Natural killer cell (primary cell): Measurements from ENCODE around the gene RXFP2. TPM values are rescaled to one million over a fixed set of nuclear protein-coding genes. Genes with fewer than 3 reads are reported as not detected.

Source experiments
- ATAC-seq, 3 donors: fragments of 150-1000 bp in 2 of 3; fragments of 200-7000 bp in 1 of 3; cut with Tn5 transposase; 1 replicate in 1 of 3; 2 replicates in 2 of 3; pipeline ENCODE4 v1.10.0; 2021; ENCODE audit warnings: mild to moderate bottlenecking in 2 of 3, moderate library complexity in 2 of 3
- DNase-seq, 2 donors: peaks; one replicate each; pipeline versions ENCODE4 v3.0.0 to v3.0.0-alpha.2; 2013 to 2021; ENCODE audit warnings: mixed read lengths in 1 of 2
- H3K27ac ChIP-seq: one replicate; pipeline ENCODE4 v1.5.1; 2013; ENCODE audit warnings: mild to moderate bottlenecking, low read length
- H3K27me3 ChIP-seq: one replicate; pipeline ENCODE4 v1.6.1; 2013; ENCODE audit warnings: low read length; ENCODE audit not compliant: control insufficient read depth, insufficient read depth
- H3K36me3 ChIP-seq: one replicate; pipeline ENCODE4 v1.6.1; 2013; ENCODE audit warnings: low read length; ENCODE audit not compliant: control insufficient read depth, insufficient read depth
- H3K4me1 ChIP-seq: one replicate; pipeline ENCODE4 v1.6.1; 2013; ENCODE audit warnings: low read length; ENCODE audit not compliant: control insufficient read depth, insufficient read depth
- H3K4me3 ChIP-seq: one replicate; pipeline ENCODE4 v1.5.1; 2013; ENCODE audit warnings: low read length
- H3K9me3 ChIP-seq: one replicate; pipeline ENCODE4 v1.6.1; 2013; ENCODE audit warnings: low read length; ENCODE audit not compliant: control insufficient read depth, insufficient read depth
- H3K27ac Mint-ChIP-seq, 2 donors: one replicate each; pipeline ENCODE4 v1.8.0; 2022; ENCODE audit warnings: mild to moderate bottlenecking in 2 of 2, mixed read lengths in 2 of 2, moderate library complexity in 1 of 2
- H3K27me3 Mint-ChIP-seq, 2 donors: one replicate each; pipeline ENCODE4 v1.8.0; 2022; ENCODE audit warnings: low read depth in 2 of 2, mixed read lengths in 2 of 2
- H3K36me3 Mint-ChIP-seq: one replicate; pipeline ENCODE4 v1.8.0; 2022; ENCODE audit warnings: mixed read lengths
- H3K4me1 Mint-ChIP-seq, 2 donors: one replicate each; pipeline ENCODE4 v1.8.0; 2022; ENCODE audit warnings: mixed read lengths in 2 of 2
- H3K4me3 Mint-ChIP-seq: one replicate; pipeline ENCODE4 v1.8.0; 2022; ENCODE audit warnings: mild to moderate bottlenecking, moderate library complexity, mixed read lengths
- H3K9me3 Mint-ChIP-seq, 2 donors: one replicate each; pipeline ENCODE4 v1.8.0; 2022; ENCODE audit warnings: mixed read lengths in 2 of 2
- CTCF ChIP-seq: fragments of 200-600 bp; IDR thresholded peaks from one replicate; pipeline ENCODE4 v1.8.0; 2022; ENCODE audit warnings: antibody characterized with exemption
- WGBS: methylation state at CpG from one replicate; pipeline ENCODE4 v1.1.7; 2013; ENCODE audit warnings: missing lambda C conversion rate; ENCODE audit not compliant: insufficient coverage; 5-methylcytosine and 5-hydroxymethylcytosine counted together
- intact Hi-C: fragments of 100-400 bp; cut with micrococcal nuclease; formaldehyde crosslinking; loops from one replicate; pipeline ENCODE4 v1.14.2; 2022
- total RNA-seq, 4 donors: library from RNA; stranded (reverse); fragments of 120-200 nt in 1 of 4; gene quantifications; one replicate each; pipeline versions ENCODE4 v1.2.3 to v1.2.4, GENCODE V29; 2013 to 2022

Gene RXFP2
- total RNA-seq, 3 donors from 2014 or later (not counting 1 experiment from before 2014, with no cell fraction given): not detected

- DNase-seq (no peak), ATAC-seq (no peak)
- peaks cover 2% of the 10 kb centered on the region for H3K27me3 ChIP-seq
- Mint-ChIP-seq H3K36me3 (peaks cover 19% of the 10 kb centered on the region), H3K4me3 (no peak overlapping the region), H3K4me1 (no peaks in the 10 kb centered on the region), H3K9me3 (peaks cover 17% of the 10 kb centered on the region in 2 donors), H3K27ac (no peak overlapping the region), H3K27me3 (peaks cover 0 to 5% of the 10 kb centered on the region in 2 donors)
- no peak overlapping the region for H3K4me3 ChIP-seq
- no peak for TF ChIP-seq CTCF
- no peak overlapping the region for H3K27ac ChIP-seq
- H3K36me3 ChIP-seq: no peaks in the 10 kb centered on the region
- no peaks in the 10 kb centered on the region for H3K4me1 ChIP-seq
- intact Hi-C loops: no loop called here
- peaks cover 9% of the 10 kb centered on the region for H3K9me3 ChIP-seq
- no CpG with 5 or more reads among the region's 1 CpG for WGBS
Observed at GRCh38 chr13:31815361-31816144, 76.2 kb downstream of the RXFP2 start.

- H3K27me3 ChIP-seq: no peaks in the 10 kb centered on the region
- H3K36me3 ChIP-seq: no peaks in the 10 kb centered on the region
- no peaks in the 10 kb centered on the region for H3K27me3 Mint-ChIP-seq
- peaks cover 19% of the 10 kb centered on the region for H3K36me3 Mint-ChIP-seq
- DNase-seq (no peak), ATAC-seq (no peak)
- H3K4me1 Mint-ChIP-seq: no peaks in the 10 kb centered on the region
- no peak overlapping the region for H3K4me3 Mint-ChIP-seq
- peaks cover 5% of the 10 kb centered on the region for H3K9me3 ChIP-seq
- peaks cover 13 to 17% of the 10 kb centered on the region in 2 donors for H3K9me3 Mint-ChIP-seq
- intact Hi-C loops: no loop called here
- no peak overlapping the region for H3K27ac ChIP-seq
- no peak overlapping the region for H3K4me3 ChIP-seq
- no peaks in the 10 kb centered on the region for H3K4me1 ChIP-seq
- TF ChIP-seq CTCF: no peak
- no peak overlapping the region for H3K27ac Mint-ChIP-seq
Observed at GRCh38 chr13:31818236-31818635, 78.9 kb downstream of the RXFP2 start.

- Mint-ChIP-seq H3K4me1 (peaks cover 9% of the 10 kb centered on the region in 2 donors), H3K36me3 (no peaks in the 10 kb centered on the region), H3K9me3 (no peaks in the 10 kb centered on the region), H3K4me3 (no peak overlapping the region), H3K27me3 (peaks cover 6 to 14% of the 10 kb centered on the region in 2 donors), H3K27ac (no peak overlapping the region)
- Histone ChIP-seq H3K27ac (no peak overlapping the region), H3K4me1 (no peaks in the 10 kb centered on the region), H3K36me3 (no peaks in the 10 kb centered on the region), H3K9me3 (no peaks in the 10 kb centered on the region), H3K4me3 (no peak overlapping the region), H3K27me3 (no peaks in the 10 kb centered on the region)
- peak; percentile 9 for TF ChIP-seq CTCF
- DNase-seq: peak in 1 of 2 donors; percentile 26
- 82% methylated on average over 3 of the region's 3 CpGs for WGBS
- peak; percentile 43 to 54 (median 52) for ATAC-seq
- intact Hi-C loops: no loop called here
Observed at GRCh38 chr13:31824705-31825517, 85.6 kb downstream of the RXFP2 start.
